ENCODE results near the gene NRG3.
"Not testable (repeated sequence)": the region's sequence is repeated elsewhere in the genome, so short reads cannot be mapped to it uniquely, and the experiment has no call there.

Gene NRG3

DNA sequence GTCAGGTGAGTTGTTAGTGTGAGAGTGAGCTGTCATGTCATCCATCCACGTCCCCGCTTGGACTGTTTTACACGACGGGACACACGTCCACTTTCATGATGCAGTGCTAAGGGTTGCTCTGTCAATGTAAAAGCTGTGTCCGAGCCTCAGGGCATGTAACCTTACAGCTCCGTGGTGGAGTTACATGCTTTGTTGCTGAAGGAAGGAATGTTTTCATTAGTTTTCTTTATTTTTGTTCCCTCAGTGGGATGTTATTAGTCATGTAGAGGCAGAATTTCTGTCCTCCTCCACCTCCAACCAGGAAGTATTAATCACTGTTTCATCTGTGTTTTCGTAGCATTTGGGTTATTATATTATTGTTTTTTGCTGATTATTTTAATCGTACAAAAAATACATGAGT lies 88.6 kb downstream of the NRG3 start:
- no peak for DNase-seq

DNA sequence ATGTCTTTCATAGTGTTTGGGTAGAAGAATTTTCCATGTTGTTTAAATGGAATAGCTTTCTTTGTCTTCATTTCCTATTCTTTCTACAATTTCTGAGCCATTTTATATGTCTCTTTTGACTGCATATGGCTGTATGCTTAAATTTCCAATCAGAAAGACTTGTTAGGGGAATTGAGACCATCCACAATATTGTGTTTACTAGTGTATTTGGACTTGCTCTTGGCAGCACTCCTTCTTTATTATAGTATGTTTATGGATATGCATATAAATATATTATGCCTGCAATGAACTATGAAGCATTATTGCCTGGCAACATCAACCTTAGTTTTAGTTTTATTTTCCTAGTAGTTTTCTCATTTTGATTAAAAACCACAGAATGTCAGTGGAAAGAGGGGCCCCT lies 92.7 kb downstream of the NRG3 start:
- DNase-seq = no peak

DNA sequence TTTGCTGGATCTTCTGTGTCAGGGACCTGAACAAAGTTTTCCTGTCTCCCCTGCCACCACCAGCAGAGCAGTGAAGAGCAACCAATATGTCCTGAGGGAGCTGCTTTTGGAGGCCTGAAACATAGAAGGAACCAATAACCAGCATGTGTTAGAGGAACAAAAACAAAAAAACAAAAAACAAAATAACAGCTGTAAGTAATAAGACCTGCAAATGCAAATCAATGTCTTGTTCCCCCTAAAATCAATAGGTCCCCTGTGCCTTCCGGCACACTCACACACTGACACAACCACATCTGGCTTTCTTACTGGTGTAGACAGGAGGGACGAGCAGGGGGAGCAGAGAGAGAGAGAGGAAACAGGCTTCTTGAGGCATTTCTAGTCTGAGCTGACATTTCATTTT lies 94.1 kb downstream of the NRG3 start:
- DNase-seq = no peak

DNA sequence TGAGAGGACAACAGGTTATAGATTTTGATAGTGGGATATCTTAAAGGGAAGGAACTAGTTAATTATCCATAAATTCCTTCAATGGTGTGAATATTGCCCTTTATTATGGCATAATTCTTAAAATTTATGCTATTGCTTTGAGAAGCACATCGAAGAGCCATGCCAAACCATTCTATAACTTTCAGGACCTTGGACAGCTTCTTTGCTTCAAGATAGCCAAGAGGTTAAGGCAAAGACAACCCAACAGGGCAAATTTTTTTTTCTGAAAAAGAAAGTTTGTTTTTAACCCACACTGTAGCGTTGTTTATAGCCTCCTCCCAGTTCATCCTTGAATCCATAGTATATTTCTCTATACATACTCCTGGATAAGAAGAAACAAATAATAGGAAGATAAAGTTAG lies 103.2 kb downstream of the NRG3 start:
- DNase-seq = no peak

DNA sequence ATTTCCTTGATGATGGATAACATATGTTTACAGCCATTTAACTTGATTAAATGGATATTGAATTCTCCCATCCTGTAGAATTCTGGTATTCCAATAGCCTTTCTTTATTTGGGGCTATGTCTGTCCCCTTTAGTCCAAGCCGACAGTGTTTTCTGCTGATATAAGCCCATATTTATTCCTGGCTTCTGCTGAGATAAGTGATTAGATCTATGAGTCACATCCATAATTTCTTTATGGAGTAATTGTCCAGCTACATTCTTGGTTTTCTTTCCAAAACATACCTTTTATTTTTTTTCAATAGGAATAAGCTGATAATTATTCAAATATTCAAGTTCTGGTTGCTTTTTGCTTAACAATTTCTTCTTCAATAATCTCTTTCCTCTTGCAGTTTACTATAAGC lies 106.7 kb downstream of the NRG3 start:
- DNase-seq = no peak

DNA sequence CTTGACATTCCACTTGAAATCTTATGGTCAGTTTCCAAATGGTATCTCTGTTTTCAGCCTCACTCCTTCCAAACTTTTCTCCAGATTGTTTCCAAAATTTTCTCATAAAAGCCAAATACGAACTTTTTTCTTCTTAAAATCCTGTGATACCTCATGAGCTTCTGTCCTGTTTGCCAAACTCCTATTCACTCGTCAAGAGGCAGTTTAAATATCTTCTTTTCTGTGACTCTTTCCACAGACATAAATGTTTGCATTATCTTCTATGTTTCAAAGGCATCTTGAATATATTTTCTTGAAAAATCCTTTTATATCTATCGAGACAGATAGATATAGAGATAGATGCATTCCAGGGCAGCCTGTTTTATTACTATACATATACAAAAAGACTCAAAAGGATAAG lies 109.4 kb downstream of the NRG3 start:
- no peak for DNase-seq

DNA sequence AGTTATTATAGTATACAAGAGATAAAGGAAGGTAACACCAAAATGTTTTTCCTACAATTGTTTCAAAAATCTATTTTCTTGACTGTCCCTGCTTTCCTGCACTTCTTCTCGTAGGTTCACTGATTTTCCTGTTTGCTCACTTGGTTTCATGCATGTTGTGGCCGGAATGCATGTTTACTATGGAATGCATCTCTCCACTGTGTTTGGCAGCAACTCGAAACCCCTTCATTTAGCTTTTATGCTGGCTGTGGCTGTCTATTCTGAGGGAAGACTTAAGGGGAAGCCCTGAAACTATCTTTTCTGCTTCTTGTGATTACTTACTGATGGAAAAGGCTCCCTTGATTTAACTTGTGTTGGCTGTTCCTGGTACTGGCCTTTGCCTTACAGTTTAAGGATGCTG lies 120.3 kb downstream of the NRG3 start:
- no peak for DNase-seq

DNA sequence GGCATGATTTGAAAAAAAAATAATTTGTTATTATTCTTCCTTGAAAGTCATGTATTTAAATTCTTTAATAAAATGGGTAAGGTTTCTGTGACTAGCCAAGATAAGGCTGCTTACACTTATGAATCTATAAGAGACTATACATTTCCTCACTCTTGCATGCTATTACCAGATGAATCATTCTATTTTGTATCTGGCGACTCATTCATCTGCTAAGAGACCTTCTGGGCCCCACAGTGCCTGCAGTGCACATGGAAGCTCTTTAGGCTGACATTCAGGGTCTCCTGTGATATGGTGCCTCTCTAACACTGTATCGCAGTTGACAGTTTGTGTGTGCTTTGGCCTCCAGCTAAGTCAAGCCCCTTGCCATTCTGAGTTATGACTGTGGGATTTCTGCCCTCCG lies 121.9 kb downstream of the NRG3 start:
- DNase-seq = no peak

DNA sequence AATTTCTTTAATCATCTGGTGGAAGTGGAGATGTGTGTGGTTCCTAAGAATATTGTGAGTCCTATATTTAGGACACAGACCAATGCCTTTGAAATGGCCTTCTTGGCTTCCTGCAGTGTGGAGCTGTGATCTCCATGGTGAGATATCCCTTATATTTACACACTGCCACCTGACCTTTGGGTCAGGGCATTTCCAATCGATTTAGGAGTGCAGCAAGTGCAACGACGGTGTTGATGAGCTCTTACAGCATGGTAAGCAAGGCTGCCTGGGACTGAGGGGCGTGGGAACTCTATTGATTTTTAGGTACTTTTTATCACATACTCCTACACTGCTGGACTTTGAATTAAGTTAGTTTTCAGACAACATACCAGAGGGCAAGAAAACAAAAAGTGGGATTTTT lies 146.0 kb downstream of the NRG3 start:
- DNase-seq = no peak

DNA sequence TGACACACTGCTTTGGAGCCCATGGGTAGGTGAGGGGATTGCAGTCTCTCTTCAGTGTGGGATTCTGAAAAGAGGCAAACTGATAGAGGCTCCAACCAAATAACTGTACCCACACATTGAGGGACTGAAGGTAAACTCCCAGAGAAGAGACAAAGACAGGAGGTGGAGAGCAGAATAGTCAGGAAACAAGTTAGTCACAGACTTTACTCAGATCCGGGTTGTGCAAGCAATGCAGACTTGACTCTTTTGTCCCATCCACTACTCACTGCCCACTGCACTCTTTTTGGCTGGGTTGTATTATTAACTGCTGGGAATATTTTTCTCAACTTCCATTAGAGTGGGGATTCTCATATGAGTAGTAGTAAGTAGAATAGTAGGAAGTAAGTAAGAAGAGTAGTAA lies 152.7 kb downstream of the NRG3 start:
- DNase-seq = no peak

DNA sequence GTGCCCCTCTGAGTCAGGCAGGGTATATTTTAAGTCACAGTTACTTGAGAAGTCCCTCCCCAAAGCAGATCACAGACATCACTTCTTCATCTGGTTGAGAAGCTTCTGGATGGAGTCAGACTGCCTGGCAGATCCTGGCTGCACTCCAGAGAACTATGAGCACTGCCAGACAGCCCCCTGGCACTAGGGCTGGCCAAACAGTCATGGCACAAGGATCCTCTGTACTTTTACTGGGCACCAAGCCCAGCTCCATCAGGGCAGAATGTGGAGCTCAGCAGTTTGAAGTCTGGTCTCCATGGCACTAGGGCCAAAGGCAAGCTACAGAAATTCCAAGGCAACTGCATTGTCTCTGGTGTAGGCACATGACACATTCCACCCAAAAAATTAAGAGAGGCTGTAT lies 162.1 kb downstream of the NRG3 start:
- no peak for DNase-seq

DNA sequence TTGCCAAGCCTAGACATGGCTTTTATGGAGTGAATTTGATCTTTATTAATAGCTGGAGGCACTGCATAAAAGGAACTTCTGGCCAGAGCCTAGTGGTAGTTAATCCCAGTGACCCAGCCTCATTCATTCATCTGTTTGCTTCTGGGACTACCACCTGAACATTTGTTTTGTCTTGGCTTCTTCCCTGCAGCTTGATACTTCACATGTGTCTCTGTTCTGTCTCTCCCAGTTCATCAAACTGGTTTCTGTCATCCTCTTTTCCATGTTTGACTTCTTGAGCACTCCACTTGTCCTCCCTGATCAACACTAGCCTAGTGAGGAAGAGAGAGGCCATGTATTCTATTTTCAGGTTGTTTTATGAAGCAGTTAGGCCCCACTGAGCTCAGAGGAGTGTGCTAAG lies 163.6 kb downstream of the NRG3 start:
- no peak for DNase-seq

DNA sequence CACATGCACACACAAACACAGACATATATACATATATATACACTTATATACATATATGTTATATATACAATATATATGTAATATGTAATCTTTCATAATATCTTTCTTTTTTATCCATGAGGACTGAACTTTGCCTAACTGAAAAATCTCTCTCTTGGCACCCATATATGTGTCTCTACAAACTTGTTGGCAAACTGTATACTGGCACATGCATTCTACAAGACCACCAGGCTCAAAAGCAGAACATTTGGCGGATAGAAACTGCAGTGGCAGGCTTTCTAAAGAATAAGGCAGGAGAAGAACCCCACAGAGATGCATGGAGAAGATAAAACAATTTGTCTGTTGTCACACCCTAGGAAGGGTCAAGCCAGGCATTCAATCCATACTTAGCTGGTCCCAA lies 165.3 kb downstream of the NRG3 start:
- DNase-seq = no peak

DNA sequence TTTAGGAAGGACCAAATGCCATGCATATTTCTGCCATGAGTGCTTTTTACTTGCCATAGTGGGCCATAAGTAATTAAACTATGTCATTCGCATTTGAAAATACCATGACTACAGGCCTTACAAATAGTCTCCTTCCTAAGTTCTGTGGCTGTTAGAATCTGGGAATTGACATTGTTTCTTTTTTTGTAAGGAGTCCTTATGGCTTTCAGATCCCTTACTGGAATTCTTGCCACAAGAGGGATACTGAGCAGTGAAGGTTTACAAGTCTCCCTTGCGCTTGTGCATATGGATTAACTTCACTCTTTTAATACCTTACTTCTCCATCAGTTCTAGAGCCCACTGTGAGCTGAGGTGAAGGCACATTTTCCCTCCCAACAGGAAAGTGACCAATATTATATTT lies 166.0 kb downstream of the NRG3 start:
- no peak for DNase-seq

DNA sequence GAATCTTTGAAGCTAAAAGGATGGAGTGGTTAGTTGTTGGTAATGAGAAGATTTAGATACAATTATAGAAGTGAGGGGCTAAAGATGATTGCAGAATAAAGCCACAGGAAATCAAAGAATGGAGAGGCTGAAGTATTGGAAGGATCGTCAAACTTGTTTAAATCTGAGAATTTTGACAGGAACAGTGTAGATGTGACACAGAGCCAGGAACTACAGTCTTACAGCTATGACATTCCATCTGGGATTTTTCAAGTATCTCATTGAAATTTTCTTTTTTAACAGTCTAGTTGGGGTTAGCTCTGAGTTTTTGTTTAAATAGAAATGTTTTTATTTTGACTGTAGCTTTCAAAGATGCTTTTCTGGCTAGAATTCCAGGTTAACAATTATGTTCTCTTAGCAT lies 181.4 kb downstream of the NRG3 start:
- DNase-seq = no peak

DNA sequence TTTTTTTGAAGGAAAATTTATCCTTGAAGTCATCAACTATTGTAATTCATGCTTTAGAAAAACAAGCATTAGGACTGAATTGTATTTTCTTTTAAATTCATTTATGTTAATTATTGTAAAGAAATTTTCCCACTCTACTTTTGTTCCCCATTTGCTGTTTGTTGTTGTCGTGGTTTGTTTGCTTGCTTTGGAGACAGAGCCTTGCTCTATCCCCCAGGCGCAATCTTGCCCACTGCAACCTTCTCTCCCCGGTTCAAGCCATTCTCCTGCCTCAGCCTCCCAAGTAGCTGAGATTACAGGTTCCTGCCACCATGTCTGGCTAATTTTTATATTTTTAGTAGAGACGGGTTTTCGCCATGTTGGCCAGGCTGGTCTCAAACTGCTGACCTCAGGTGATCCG lies 192.2 kb downstream of the NRG3 start:
- DNase-seq = not testable (repeated sequence)

DNA sequence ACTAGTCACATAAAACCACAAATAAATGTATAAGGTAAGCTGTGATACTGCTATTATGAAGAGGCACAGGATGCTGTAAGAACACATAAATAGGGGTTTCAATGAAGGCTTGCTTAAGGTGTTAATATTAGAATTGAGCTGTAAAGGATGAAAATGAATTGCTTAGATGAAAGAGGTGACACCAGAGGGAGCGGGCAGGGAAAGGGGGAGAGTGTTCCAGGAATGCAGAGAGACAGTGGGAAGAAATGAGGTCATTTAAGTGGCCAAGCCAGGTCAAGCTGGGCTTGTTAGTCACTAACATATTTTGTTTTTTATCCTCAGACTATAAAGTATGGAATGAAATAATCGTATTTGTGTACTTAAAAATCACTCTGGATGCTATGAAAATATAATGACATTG lies 193.5 kb downstream of the NRG3 start:
- no peak for DNase-seq

DNA sequence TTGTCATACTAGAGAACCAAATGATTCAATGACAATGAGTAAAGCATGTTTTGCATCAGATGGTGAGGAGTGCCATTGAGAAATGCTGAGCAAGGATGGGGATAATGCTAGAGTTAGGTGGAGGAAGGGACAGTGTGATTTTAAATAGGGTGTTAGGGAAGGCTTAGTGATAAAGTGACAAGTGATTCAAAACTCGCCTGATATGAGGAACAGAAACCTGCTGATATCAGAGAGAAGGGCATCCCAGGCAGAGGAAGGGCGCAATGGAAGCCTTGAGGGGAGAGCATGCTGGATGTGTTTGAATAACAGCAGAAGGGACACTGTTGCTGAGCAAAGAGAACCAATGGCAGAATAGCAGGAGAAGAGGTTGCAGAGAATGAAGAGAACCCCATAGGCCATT lies 196.2 kb downstream of the NRG3 start:
- DNase-seq = no peak

DNA sequence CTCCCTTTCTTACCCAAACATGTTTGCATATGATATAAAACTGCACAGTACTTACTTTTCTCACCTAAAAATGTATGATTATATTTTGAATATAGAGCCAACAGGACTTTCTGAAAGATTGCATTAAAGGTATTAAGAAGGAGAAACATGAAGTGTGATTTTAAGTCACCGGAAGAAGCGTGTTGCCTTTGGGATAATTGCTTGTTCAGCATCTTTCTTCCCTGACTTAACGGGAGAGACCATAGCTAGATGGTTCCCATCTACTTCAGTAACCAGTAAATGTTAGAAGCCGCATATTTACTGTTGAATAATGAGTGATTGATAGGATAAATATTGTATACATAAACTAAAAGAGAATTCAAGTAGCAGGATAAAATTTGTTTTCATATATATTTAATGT lies 197.1 kb downstream of the NRG3 start:
- DNase-seq = no peak

DNA sequence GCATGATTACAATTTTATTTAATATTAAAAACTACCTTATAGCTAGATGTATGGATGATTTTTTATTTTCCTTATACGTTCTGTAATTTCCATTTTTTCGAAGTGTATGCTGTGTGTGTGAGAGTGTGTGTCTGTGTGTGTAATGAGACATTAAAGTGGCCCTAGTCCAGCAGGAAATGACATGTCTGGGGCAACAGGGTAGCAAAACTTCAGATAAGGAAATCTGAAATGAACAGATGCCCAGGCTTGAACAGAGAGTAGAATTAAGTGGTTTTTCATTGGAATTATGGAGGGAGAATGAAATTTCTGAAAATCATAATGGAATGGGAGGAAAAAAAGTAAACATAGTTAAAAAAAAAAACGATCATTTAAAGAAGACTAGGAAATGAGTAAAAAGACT lies 200.6 kb downstream of the NRG3 start:
- no peak for DNase-seq

DNA sequence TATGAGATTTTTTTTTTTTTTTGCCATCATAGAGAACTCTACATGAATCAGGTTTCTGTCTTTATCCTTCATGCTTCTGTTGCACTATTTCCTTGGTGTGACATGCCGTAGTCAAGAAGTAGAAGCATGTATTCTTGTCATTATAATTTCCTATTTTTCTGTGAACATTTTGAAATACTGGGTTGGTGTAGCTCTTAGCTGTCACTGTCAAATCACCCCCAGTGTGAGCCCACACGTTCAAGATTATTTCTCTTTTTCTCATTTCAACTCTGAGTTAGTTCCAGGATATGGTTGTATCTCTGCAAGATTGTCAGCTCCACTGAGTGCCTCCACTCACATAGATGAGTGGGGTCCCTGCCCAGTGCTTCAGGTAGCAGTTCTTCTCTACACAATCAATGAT lies 209.5 kb downstream of the NRG3 start:
- no peak for DNase-seq

DNA sequence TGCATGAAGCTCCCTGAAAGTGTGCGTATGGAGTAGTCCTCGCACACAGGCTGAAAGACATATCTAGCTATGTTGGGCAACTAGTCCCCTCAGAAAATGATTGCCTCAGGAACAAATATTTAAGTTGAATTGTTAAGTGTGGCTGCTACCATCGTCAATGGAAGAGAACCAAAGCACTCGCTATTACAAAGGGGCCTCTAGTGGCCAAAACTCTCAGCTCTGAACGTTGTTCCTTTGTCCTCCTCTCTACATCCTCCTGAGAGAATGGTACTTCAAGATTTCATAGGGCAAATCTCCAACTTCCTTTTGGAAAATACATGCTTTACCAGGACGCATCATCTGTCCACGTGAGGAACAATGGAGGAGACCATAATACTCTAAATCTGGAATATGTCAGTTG lies 209.9 kb downstream of the NRG3 start:
- no peak for DNase-seq

DNA sequence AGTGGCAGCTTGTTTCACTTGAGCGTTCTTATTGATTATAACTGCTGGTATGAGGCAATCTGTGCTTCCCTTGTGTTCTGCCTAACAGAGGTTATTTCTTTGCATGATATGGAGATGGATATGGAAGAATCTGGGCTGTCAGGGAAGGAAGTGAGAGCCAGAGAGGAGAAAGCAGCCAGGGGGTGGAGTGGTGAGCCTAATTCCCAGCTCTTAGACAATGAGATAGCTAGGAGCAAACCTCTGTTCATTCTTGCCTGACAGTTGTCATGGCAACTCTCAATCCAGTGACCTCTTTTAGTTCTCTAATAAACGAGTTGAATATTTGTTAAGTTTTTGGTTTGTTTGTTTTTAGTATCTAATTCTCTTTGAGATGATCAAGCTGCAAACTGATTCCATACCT lies 214.3 kb downstream of the NRG3 start:
- DNase-seq = no peak

DNA sequence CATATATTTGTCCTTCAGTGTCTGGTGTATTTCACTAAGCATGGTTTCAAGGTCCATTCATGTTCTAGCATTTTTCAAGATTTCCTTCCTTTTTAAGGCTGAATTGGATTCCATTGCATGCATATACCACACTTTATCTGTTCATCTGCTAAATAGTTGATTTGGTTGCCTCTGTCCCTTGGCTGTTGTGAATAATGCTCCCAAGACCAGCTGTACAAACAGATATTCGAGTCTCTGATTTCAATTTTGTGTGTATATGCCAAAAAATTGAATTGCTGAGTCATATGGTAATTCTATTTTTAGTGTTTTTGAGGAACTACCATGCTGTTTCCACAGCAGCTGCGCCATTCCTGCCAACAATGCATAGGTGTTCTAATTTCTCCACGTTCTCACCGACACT lies 216.4 kb downstream of the NRG3 start:
- DNase-seq = no peak

DNA sequence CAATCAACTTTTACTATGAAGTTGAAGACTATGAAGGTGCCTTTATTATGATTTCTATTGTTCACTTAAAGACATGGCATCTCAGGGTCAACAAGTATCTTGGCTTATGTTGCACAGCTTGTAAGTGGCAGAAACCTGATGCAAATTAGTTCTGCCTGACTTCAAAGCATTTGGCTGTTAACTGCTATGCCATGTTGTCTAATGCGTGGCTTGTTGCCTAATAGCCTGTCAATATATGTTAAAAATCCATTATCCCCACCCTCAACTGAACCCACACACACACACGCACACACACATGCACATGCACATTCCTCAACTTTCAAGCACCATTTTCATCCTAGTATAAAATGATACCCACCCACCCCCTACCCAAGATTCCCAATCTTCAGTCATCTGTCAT lies 217.1 kb downstream of the NRG3 start:
- no peak for DNase-seq

DNA sequence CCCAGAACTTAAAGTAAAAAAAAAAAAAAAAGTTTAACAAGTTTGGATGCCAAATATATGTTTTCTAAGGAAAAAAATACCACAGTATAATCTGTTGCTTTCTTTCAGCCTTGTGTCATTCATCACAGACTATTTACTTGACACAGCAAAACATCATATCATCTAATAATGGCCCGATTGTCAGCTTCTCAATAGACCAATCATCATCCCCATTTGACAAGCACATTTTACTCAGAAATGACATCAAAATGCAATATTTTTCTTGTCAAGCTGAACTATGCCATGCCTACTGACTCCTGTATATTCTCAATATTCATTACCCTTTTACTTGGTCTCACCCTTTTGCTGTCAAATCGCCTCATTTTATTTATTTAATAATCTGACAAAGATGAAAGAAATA lies 249.7 kb downstream of the NRG3 start:
- no peak for DNase-seq

DNA sequence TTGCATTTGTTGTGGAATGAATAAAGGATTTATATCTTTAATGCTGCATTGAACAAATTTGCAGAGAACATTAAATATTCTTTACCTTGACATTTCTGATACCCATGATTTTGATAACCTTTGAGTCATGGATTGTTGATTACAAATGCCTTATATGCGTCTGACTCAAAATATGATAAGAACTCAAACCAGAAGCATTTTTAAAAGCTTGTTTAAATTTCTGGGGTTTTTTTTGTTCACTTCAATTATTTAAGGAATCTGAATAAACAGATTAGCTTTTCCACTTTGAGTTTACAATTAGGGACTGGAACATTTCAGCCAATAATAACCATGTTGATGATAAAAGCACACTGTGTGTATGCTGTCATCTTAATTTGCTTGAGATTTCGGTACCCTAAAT lies 253.5 kb downstream of the NRG3 start:
- DNase-seq = no peak

Data from activated CD4-positive, alpha-beta T cell treated with anti-CD3 and anti-CD28 coated beads, Interleukin-10, Interleukin-2, amounts not matched to agents 100 ng/mL and 50 ng/mL, durations not matched to agents 16 hours and 8 hours (primary cell).